ENCODE measurements around the gene DFFA. TPM values are rescaled to one million over a fixed set of nuclear protein-coding genes. Genes with fewer than 3 reads are reported as not detected.
"Not testable (repeated sequence)": the region's sequence is repeated elsewhere in the genome, so short reads cannot be mapped to it uniquely, and the experiment has no call there.

DFFA gene
- total RNA-seq, 1 experiment from 2014 or later = 52.0 TPM

- H3K79me2 ChIP-seq (ENCODE audit: low read length); H4K20me1 ChIP-seq (ENCODE audit: low read length); H3K27me3 ChIP-seq (ENCODE audit: low read length); H3K4me1 ChIP-seq (ENCODE audit: insufficient read depth, low read length); intact Hi-C loops (cut with micrococcal nuclease); CTCF ChIA-PET; H3F3A ChIP-seq (ENCODE audit: low read length, unreplicated experiment); ATAC-seq; DNase-seq; H2AFZ ChIP-seq (ENCODE audit: low read length); H3K4me2 ChIP-seq (ENCODE audit: low read length); H3K4me3 ChIP-seq (ENCODE audit: low read length); BruUV-seq (replicated peaks); H3K9me3 ChIP-seq (ENCODE audit: low read length); H3K9me2 ChIP-seq (replicated peaks; ENCODE audit: low read length); POLR2A ChIA-PET (ENCODE audit: unreplicated experiment): not testable (repeated sequence)
- Histone ChIP-seq H3K36me3 (ENCODE audit: low read depth, low read length) (peaks cover 77% of the 10 kb centered on the region), H3K9ac (ENCODE audit: low read length) (peak overlapping the region; percentile 28), H3K27ac (ENCODE audit: low read length) (peak overlapping the region; percentile 52)
These were observed 56.4 kb downstream of the DFFA start for GRCh38 chr1:10415967-10416366.

DNA sequence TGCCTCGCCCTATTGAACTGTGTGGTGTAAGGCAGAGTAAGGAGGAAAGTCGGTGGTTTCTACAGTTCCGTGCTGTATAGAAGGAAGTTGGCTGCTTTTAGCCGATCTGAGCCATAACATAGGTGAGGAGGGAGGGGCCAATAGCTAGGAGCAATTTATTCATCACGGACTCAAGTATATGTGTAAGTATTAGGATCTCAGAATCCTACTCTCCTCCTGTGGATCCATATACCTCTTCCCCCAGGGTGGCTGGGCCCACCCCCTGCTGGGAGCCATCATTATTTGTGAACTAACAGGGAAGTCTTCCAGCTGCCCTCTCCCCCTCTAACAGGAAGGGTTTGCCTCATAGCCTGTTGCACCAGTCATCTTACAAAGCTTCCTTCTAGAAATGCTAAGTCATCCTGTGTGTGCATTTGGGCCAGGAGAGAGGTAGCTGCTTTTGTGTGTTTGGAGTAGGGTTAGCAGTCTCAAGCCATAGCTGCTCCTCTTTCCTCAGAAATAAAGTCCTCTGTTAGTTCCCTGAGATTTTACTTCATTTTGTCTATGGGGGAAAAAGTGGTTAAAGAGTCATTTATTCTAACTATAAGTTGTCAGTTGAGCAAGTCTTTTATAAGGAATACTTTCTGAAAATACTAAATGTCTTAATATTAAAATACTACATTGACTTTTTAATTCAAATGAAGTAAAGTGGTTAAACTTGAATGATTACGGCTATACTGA, 57.0 kb downstream of the DFFA start:
- intact Hi-C loops (cut with micrococcal nuclease) = no loop called here

GRCh38 chr1:10407201-10407600, 65.1 kb downstream of the DFFA start:
- Histone ChIP-seq H3K36me3 (ENCODE audit: low read depth, low read length) (peaks cover 74% of the 10 kb centered on the region), H3K9me2 (replicated peaks; ENCODE audit: low read length) (no peaks in the 10 kb centered on the region), H3K9ac (ENCODE audit: low read length) (no peak overlapping the region), H3K79me2 (ENCODE audit: low read length) (peaks cover 10% of the 10 kb centered on the region), H3K27me3 (ENCODE audit: low read length) (no peaks in the 10 kb centered on the region), H2AFZ (ENCODE audit: low read length) (no peak overlapping the region), H3K27ac (ENCODE audit: low read length) (no peak overlapping the region), H3K4me1 (ENCODE audit: insufficient read depth, low read length) (peaks cover 6% of the 10 kb centered on the region; the same call in 1 of the 2 replicates), H3F3A (ENCODE audit: low read length, unreplicated experiment) (no peaks in the 10 kb centered on the region), H3K4me2 (ENCODE audit: low read length) (no peak overlapping the region), H3K4me3 (ENCODE audit: low read length) (no peak overlapping the region), H4K20me1 (ENCODE audit: low read length) (peaks cover 5% of the 10 kb centered on the region; the same call in 1 of the 2 replicates), H3K9me3 (ENCODE audit: low read length) (no peaks in the 10 kb centered on the region)
- intact Hi-C loops (cut with micrococcal nuclease) = no loop called here
- TF ChIP-seq, protein P1, sequence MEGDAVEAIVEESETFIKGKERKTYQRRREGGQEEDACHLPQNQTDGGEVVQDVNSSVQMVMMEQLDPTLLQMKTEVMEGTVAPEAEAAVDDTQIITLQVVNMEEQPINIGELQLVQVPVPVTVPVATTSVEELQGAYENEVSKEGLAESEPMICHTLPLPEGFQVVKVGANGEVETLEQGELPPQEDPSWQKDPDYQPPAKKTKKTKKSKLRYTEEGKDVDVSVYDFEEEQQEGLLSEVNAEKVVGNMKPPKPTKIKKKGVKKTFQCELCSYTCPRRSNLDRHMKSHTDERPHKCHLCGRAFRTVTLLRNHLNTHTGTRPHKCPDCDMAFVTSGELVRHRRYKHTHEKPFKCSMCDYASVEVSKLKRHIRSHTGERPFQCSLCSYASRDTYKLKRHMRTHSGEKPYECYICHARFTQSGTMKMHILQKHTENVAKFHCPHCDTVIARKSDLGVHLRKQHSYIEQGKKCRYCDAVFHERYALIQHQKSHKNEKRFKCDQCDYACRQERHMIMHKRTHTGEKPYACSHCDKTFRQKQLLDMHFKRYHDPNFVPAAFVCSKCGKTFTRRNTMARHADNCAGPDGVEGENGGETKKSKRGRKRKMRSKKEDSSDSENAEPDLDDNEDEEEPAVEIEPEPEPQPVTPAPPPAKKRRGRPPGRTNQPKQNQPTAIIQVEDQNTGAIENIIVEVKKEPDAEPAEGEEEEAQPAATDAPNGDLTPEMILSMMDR (conservative IDR thresholded peaks at IDR 0.05; ENCODE audit: low read depth, low read length) = no peak
- TF ChIP-seq EZH2 (IDR thresholded peaks at IDR 0.05; ENCODE audit: low read length, unreplicated experiment) (no peak), EZH2phosphoT487 (IDR thresholded peaks at IDR 0.05; ENCODE audit: borderline replicate concordance, low read length) (no peak)
- POLR2A ChIA-PET (ENCODE audit: unreplicated experiment) = no interaction called here
- CTCF ChIA-PET = no interaction called here
- no TSS peak for BruUV-seq (replicated peaks)
- ATAC-seq = no peak
- no peak for DNase-seq

More for the DNA sequence above, 57.0 kb downstream of the DFFA start:
- BruUV-seq (replicated peaks) = no TSS peak
- H3K9me2 ChIP-seq (replicated peaks; ENCODE audit: low read length) = no peaks in the 10 kb centered on the region
- H3K9me3 ChIP-seq (ENCODE audit: low read length) = no peaks in the 10 kb centered on the region
- no peaks in the 10 kb centered on the region for H3F3A ChIP-seq (ENCODE audit: low read length, unreplicated experiment)
- TF ChIP-seq EZH2 (IDR thresholded peaks at IDR 0.05; ENCODE audit: low read length, unreplicated experiment) = no peak
- no peak for TF ChIP-seq EZH2phosphoT487 (IDR thresholded peaks at IDR 0.05; ENCODE audit: borderline replicate concordance, low read length)
- TF ChIP-seq, protein P1 (conservative IDR thresholded peaks at IDR 0.05; ENCODE audit: low read depth, low read length) = no peak
- H2AFZ ChIP-seq (ENCODE audit: low read length) = no peak overlapping the region
- ChIA-PET CTCF (no interaction called here), POLR2A (ENCODE audit: unreplicated experiment) (no interaction called here)
- DNase-seq = peak; percentile 47
- peak overlapping the region; percentile 28 for H3K9ac ChIP-seq (ENCODE audit: low read length)
- no peak overlapping the region for H3K4me2 ChIP-seq (ENCODE audit: low read length)
- peak; percentile 18; the same call in 1 of the 2 replicates for ATAC-seq
- no peak overlapping the region for H3K4me3 ChIP-seq (ENCODE audit: low read length)
- no peaks in the 10 kb centered on the region for H3K27me3 ChIP-seq (ENCODE audit: low read length)
- H3K79me2 ChIP-seq (ENCODE audit: low read length) = no peaks in the 10 kb centered on the region
- H4K20me1 ChIP-seq (ENCODE audit: low read length) = no peaks in the 10 kb centered on the region
- peaks cover 6% of the 10 kb centered on the region; the same call in 1 of the 2 replicates for H3K4me1 ChIP-seq (ENCODE audit: insufficient read depth, low read length)
- H3K27ac ChIP-seq (ENCODE audit: low read length) = peak overlapping the region; percentile 52
- peaks cover 81% of the 10 kb centered on the region for H3K36me3 ChIP-seq (ENCODE audit: low read depth, low read length)

Other genes with a start within 250 kb of the DFFA start
- gene PGD, start 73.5 kb downstream of the DFFA start, total RNA-seq (2014; rRNA removed) = 150 and 162 TPM in 2 replicates
- gene CENPS, start 42.1 kb downstream of the DFFA start, total RNA-seq (2014; rRNA removed) = 16.3 and 19.5 TPM in 2 replicates
- 1.2 TPM in 1 of 2 replicates, not detected in the other for gene CORT, start 22.5 kb downstream of the DFFA start, total RNA-seq (2014; rRNA removed)
- 24.9 and 32.1 TPM in 2 replicates for gene PEX14, start 2.4 kb upstream of the DFFA start, total RNA-seq (2014; rRNA removed)